GM18498 (cell line): ENCODE results near the gene CORO2B.

Experiments
- ATAC-seq: cut with Tn5 transposase; IDR thresholded peaks from one replicate; pipeline ENCODE4 v1.9.1; 2021; ENCODE audit warnings: mild to moderate bottlenecking, moderate library complexity; ENCODE audit not compliant: unreplicated experiment

Gene CORO2B

GRCh38 chr15:68626283-68626682, 47.5 kb downstream of the CORO2B start:
- no peak for ATAC-seq

- ATAC-seq, result no peak
Measured at GRCh38 chr15:68626739-68627138, 47.9 kb downstream of the CORO2B start.

GRCh38 chr15:68627476-68627875, 48.7 kb downstream of the CORO2B start:
- ATAC-seq, result no peak

GRCh38 chr15:68627995-68628394, 49.2 kb downstream of the CORO2B start:
- no peak for ATAC-seq

- ATAC-seq, result no peak
Measured at GRCh38 chr15:68629519-68630210, 50.9 kb downstream of the CORO2B start.

GRCh38 chr15:68630211-68630555, 51.4 kb downstream of the CORO2B start:
- ATAC-seq, result no peak

GRCh38 chr15:68630836-68631235, 52.0 kb downstream of the CORO2B start:
- no peak for ATAC-seq

- ATAC-seq, result no peak
Measured at GRCh38 chr15:68631601-68632051, 52.8 kb downstream of the CORO2B start.

GRCh38 chr15:68632101-68632500, 53.3 kb downstream of the CORO2B start:
- ATAC-seq, result no peak

GRCh38 chr15:68633231-68634121, 54.7 kb downstream of the CORO2B start:
- no peak for ATAC-seq

- ATAC-seq, result no peak
Measured at GRCh38 chr15:68634122-68634482, 55.3 kb downstream of the CORO2B start.

GRCh38 chr15:68634531-68634930, 55.7 kb downstream of the CORO2B start:
- ATAC-seq, result no peak

- ATAC-seq, result no peak
Measured at GRCh38 chr15:68635141-68635540, 56.3 kb downstream of the CORO2B start.

- no peak for ATAC-seq
Measured at GRCh38 chr15:68636256-68636655, 57.5 kb downstream of the CORO2B start.

GRCh38 chr15:68637767-68638404, 59.1 kb downstream of the CORO2B start:
- ATAC-seq, result no peak

GRCh38 chr15:68638953-68639515, 60.2 kb downstream of the CORO2B start:
- ATAC-seq, result no peak

- ATAC-seq, result no peak
Measured at GRCh38 chr15:68639926-68640600, 61.3 kb downstream of the CORO2B start.

- no peak for ATAC-seq
Measured at GRCh38 chr15:68640791-68641331, 62.1 kb downstream of the CORO2B start.

GRCh38 chr15:68641376-68641775, 62.6 kb downstream of the CORO2B start:
- no peak for ATAC-seq

- ATAC-seq, result no peak
Measured at GRCh38 chr15:68642491-68642845, 63.7 kb downstream of the CORO2B start.
